ENCODE results near the gene FOXP1. TPM values are rescaled to one million over a fixed set of nuclear protein-coding genes. Genes with fewer than 3 reads are reported as not detected.

Gene FOXP1
- total RNA-seq, 1 donor from 2014 or later, result 72.3 TPM

DNA sequence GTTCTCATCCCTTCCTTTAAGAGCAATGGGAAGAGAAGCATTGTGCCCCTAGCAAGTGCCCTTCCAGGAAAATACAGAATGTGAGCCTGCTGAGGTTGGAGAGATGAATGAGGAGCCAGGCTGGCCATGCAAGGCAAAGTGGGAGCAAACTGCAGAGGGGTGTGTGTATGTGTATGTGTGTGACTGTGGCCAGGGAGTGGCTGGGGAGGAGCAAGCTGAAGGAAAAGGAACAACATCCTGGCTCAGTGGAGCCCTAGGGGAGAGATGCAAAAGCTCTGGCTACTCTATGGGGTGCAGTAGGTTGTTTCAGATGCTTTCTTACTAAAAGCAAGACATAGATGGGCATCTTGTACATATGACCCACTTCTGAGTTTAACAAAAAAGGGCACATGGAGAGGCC, 20.6 kb downstream of the FOXP1 start:
- no peak for DNase-seq

DNA sequence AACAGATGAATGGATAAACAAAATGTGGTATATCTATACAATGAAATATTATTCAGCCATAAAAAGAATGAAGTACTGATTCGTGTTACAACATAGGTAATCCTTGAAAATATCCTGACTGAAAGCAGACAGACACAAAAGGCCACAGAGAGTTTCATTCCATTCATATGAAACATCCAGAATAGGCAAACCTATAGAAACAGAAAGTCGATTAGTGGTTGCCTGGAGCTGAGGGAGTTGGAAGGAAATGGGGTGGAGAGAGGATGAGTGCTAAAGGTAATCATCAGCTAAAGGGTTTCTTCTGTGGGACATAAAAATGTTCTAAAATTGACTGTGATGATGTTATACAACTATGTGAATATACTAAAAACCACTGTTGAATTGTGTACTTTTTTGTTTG, 22.9 kb downstream of the FOXP1 start:
- DNase-seq, result no peak

DNA sequence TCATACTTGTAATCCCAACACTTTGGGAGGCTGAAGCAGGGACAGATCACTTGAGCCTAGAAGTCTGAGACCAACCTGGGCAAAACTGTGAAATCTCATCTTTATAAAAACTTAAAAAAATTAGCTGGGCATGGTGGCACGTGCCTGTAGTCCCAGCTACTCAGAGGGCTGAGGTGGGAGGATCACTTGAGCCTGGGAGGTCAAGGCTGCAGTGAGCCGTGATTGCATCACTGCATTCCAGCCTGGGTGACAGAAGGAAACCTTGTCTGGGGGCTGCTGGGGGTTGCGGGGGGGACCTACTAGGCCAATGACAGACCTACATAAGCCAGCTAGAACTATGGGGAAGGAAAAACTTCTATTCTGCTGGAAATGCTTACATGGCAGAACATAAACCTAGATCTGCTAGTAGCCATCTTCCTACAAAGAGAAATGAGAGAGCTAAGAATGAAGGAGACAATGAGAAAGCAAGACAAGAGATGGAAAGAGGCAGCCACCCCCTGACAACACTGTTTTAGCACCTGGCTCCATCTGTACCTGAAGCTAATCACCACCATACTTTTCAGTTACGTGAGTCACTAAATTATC, 23.9 kb downstream of the FOXP1 start:
- no peak for DNase-seq

DNA sequence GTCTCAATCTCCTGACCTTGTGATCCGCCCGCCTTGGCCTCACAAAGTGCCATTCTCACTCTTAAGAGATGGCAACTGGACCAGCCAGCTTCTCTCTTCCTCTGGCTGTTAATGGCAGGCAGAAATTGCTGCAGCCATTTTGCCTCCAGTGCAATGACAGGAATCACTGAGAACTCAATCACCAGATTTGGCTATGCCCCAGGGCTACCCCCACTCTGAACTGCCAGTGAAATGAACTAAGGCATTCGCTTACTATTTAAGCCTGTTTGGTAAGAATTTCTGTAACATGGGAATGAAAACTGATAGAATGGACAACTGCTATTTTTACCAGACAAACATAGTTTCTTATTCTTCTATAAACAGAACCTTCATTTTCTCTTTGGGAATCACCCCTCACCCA, 24.5 kb downstream of the FOXP1 start:
- no peak for DNase-seq

DNA sequence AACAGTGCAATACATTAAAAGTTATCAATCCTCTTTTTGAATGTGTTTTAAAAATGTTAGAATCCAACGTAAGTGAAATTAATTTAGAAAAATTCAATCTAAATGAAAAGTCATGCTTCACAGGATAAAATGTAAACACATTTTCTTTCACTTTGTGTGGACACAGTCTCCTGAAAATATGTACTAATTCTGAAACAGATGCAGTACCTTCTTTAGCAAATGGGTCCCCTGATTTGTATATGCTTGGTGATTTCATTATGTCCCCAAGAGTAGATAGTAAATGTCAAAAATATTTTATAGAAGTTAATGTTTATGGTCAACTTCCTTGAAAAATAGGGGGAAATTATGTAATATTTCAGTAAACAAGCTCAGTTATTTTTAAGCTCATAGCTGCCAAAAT, 28.9 kb downstream of the FOXP1 start:
- no peak for DNase-seq

DNA sequence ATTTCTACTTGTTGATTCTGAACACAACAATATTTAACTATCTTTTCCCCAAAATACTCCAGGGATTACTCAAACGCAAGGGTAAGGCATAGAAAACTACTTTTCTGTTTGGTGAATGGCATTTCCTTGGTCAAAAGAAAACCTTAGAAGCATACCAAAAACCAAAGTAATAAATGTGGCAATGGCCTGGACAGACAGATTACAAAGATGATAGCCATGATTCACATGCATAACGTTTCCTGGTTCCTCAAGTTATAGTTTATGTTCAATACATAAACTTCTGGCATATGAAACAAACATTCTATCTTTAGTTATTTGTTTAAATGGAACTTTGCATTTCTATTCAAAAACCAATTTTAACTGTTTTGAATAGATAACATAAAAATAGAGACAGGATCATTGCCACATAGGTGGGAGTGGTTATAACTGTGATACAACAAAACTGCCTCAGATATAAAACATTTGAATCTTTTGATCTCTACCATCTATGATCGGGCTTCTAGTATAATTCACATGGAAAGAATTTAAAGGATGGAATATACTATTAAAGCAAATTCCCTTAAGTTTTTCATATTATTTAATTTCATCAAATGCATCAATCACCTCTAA, 32.1 kb downstream of the FOXP1 start:
- DNase-seq, result peak; percentile 46

DNA sequence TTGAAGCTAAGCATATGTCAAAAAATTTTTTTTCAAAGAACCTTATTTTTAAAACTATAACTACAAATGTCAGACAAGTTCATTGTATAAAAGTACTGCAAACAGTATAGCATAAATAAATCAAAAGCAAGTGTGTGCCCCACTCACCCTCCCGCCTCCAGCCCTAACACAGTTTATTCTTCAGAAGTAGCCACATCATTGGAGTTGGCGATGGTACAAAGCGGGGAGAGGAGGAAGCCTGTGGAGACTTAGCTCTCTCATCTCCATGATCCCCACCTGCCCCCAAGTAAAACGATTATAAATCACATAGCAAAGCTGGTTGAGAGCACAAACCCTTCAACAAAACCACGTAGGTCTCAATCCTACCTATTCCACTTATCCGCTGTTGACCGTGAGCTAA, 33.6 kb downstream of the FOXP1 start:
- DNase-seq, result no peak

DNA sequence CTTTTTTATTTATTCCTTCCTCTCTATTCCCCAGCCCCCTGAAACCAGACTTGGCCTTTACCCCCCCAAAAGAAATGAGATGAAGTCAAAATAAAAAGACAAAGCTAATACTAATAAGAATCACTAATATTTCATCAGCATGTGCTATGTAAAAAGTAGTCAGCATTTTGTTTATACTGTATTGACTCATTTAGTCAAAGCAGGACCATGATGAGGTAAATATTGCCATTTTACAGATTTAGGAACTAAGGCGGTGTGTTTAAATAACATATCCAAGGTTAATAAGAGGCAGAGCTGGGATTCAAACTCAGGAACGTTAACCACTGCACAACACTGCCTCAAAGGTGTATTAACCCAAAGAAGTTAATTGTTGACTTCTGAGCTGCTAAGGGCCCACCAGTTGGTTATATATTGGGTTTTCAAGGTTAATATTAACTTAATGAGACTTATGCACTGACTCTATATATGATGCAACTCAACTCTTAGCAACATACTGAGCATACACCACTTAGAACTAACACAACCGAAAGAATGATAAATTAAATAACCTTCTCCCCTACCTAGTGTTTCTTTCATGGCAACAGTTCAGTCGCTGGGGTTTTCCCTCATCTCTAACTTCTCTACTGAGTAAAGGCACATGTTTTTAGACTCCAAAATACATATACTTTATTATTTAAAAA, 34.7 kb downstream of the FOXP1 start:
- DNase-seq, result no peak

DNA sequence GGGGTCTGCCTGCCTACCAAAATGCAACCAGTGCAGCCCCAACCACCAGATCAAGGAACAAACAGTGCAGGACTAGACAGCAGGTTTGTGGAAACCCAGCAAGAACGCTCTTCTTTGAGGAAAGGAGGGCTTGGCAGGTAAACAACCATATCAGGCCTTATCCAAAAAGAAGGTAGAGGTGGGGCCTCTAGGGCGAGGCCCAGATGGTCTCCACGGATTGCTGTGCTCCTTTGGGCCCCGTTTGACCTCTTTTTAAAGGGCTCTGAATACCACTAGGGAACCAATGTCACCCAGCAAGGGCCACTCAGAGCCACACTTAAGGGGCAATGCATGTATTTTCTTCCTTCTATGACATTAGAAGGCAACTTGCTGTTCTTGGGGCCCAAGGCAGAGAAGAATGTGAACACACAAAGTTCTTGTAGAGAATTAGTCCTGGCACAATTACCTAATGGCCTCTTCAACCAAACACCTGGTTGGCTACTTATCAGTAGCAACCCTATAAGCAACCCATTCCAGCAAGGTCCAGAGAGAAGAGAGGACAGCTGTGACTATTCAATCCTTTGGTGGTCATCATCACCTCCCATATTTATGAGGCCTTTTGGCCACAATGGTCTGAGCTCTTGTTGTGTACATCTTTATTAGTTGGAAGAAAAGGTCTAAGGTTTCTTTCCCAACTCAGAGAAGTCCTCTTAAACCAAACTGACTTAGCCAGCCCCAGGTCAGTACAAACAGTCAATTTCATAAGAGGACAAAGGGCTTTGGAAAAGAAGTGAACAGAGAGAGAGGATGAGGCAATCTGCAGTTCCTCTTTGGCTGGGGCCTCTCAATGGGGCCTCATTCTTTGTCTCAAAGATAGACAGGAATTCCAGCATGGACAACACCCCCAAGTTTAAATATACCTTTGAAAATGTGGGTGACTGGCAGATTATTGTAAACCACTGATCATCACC, 36.0 kb downstream of the FOXP1 start:
- DNase-seq, result no peak

DNA sequence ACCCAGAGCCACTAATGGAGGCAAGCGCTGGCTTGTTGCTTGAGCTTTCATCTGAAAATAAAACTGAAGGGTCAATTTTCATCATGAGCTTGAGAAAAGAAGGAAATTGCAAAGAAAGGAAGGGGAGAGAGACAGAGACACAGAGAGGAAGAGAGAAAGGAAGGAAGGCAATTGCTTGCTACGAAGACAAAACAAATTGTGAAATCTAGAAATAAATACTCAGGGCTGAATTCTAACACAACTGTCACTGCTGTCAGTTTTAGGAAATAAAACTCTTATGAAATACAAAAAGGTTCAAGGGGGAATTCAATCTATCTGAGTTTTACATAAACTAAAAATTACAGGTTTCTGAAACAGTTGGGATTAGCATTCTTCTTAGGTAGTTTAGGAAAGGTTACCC, 36.7 kb downstream of the FOXP1 start:
- no peak for DNase-seq

DNA sequence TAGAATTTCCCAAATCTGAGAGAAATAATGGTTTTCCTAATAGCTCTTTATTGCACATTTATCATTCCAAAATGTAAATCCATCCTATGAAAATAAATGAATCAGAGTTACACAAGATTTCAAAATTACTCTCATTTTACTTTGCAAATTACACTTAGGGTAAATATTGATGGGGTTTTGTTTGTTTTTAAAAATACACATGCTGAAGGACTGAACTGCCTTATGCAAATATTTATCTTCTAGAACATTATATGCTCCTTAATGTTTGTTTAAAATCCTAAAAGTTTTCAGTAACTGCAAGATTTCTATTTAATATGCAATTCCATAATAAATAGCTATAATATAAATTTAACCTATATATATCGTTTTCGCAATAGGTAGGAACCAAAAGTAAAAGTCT, 38.2 kb downstream of the FOXP1 start:
- no peak for DNase-seq

DNA sequence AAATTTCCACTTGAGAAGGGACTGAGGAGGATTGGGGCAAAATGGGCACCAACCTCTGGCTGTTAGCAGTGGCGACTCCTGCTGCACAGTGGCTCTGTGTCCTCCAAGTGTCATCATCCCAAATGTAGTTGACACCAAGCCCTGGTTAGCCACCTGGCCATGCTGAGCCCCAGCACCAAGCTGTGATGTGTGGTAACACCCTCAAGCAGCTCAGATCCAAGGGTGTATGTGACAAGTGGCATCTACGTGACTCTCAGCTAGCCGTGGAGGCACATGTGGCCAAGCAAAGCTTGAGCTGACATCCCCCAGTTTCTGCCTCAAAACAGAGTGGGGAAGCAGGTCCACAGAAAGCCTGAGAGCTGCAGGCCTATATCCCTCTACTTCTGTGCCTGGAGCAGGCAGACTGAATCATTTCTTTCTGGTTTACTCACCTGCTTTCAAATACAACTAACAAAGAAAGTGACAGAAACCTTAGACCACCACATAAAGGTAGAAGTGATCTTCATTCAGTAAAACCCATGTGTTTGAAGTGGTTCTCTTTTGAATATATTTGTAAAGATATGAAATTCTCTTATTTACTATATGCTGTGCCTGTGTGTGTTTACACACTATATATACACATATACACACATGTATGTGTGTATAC, 40.0 kb downstream of the FOXP1 start:
- no peak for DNase-seq

DNA sequence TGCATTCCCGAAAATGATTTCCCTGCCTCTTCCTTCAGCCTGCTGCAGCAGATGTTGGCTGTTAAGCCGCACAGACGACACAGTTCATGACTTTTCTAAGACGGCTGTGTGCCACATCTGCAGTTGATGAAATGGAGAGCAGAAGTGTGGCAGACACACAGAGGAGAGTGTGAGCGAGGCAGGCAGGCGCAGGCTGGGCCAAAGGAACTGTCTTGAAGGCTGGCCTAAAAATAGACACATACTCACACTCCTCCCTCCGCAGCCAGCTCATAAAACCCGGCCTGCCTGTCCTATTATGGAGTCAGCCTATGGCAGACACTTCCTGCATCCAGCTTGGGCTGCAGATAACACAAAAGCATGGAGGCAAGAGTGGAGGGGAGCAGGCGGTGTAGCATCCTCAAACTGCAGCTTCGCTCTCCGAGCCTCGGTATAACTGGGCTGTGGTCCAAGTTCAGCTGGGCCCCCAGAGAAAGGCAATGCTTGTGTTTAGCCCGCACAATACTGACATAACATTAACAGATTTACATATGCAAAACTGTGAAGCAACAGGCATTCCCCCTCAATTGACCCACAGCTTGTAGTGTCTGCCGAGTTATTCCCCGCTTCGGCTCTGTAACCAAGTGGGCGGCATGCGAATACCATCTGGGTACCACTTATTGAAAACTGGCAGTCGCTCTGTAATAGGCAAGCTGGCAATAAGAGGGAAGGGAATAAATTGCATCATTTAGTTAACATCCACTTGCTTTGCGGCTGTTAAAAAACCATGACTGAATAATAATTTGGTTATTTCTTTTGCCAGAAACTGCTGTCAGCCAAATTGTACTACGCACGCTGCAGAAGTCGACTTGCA, 40.8 kb downstream of the FOXP1 start:
- peak; percentile 81 for DNase-seq

DNA sequence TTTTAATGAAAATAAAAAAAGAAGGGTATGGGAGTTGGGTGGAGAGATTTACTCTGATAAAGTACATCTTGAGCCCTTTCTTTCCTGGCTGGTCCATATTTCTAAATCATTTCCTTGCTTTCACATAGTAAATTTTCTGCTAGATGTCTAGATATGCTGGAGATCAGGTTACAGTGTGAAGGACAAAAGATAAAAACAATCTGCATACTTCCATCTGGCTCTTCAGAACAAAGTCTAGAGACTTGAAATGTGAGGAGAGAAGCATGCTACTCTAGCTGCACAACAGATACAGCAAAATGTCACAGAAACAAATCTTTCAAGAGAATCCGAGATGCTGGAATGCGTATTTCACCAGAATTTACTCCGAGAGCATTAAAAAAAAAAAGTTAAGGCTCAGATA, 42.2 kb downstream of the FOXP1 start:
- no peak for DNase-seq

DNA sequence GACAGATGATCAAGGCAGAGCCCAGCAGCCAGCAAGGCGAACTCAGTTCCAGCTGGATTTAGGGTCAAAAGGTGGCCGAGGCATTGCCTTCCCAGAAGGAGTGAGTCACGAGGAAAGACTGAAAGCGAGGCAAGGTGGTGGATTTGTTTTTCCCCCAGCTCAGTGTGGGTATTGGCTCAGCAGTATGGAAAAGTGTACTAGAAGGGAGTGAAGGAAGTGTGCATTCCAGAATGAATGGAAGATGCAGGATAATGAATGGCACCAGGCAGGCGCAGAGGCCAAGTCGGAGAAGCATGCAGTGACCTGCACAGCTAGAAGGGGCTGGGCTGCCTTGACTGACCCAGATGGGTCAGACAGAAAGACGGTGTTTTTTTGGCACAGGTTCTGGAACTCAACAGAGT, 46.3 kb downstream of the FOXP1 start:
- peak; percentile 95 for DNase-seq

DNA sequence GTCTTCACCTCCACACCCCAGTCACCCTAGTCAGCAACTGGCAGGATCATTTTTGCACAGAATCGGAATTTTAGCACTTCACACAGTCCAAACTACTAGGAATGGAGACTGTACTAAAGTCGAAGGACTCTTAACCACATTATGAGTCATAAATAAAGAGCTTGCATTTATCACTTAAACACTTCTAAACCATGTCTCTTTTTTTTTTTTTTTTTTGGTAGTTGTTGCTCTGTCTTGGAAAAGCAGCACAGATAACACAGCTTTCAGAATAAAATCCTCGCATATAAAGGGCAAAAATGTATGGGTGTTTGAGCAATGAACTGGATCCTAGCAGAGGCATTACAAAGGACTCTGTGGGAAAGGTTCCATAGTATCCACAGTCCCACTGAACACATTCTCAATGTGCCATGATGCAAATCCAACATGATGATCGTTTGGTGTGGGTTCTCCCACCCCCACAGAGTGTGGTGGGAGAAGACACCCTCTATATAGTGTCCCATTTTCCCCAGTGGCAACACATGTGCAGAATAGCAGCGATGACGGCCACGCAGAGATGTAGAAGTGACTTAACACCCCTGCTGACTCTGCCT, 47.1 kb downstream of the FOXP1 start:
- DNase-seq, result no peak

DNA sequence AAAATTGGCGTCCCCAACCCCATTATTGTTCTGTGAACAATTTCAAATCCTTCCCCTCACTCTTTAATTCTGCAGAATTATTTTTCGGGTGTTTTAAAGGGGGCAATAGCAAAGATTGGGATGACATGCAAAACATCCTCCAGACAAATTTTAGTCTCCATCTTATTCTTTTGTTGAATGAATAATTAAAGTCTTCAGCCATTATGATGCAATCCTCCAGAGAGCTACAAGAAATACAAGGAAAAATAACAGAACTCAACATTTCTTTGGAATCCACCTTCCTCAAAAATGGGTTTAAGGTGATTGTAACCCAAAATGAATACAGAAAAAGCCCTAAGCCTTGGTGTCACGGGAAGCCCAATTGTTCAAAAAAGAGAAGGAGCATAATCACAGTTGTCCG, 49.9 kb downstream of the FOXP1 start:
- DNase-seq, result no peak

DNA sequence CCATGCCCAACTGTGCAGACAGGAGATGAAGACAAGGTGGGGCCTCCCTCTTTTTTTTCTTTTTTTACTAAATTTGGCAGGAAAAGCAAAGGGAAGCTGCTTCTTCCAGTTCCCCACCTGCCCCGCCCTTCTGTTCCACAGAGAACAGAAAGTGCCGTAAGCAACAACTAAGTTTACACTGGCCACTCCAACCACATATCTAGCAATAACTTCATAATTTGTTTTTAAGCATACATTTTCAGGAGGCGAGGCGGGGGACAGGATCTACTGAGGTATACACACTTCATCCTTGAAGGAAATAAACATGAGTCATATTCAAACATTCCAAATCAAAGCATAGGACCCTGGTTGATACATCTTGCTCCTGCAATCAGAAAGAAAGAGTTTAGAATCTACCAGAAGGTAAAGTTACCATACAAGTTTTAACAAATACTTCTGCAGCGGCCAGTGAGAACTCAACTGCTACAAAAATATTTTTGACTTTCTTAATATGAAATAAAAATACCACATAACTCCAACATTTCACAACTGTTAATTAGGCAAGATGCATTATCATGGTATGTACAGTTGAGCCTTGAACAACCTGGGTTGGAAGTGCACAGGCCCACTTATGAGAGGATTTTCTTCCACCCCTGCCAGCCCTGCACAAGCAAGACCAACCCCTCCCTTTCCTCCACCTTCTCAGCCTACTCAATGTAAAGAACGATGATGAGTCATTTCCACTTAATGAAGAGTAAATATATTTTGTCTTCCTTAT, 50.7 kb downstream of the FOXP1 start:
- DNase-seq, result peak; percentile 55

DNA sequence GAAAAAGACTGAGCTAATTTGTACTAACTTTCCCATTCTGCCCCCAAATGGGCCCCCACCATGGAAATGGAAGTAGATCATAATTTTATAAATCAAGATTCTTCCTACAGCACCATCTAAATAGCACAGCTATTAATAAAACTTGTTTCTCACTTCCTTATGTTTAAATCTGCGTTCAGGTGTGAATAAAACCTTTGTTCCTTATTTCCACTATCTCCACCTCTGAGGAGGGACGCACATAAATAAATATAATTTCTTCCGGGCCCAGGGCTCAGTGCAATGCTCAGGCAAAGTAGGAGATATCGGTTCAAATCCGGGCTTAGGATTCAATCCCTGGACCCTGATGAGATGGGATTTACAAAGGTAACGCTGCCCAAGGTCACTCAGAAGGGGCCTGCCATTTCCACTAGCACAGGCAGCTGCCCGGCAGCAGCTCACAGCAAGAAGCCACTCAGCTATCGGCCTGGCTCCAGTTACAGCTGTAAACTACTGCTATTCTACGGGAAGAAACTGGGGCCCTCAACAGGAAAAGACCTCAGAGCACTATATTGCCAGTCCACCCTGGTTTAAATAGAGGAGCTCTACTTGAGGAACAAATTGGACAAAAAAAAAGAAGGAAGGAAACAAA, 52.5 kb downstream of the FOXP1 start:
- no peak for DNase-seq

DNA sequence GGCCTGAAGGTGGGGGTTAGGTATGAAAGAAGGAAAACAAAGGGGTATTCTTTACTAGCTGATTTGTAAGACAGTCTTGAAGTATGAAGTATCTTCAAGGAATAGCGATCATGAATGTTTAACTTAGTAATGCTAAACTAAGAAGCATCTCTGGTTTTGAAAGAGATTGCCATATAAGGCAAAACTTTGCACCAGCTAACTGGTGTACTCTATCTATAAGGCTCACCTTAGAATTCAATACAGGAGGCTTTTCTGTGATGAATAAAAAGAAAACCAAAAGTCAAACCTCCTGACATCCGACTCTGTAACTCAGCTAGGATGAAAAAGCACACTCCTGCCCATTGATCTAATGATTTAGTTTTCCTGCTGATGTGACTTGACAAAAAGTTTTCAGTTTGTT, 54.7 kb downstream of the FOXP1 start:
- DNase-seq, result no peak
